B cell (primary cell): ENCODE results near the gene TWF2. TPM values are rescaled to one million over a fixed set of nuclear protein-coding genes. Genes with fewer than 3 reads are reported as not detected.

ENCODE experiments used
- ATAC-seq: fragments of 200-7000 bp; cut with Tn5 transposase; one replicate; pipeline ENCODE4 v1.10.0; 2021; ENCODE audit warnings: low read depth, mild to moderate bottlenecking, moderate number of reproducible peaks, moderate library complexity
- CTCF ChIA-PET: fragments of 350-600 bp; sonication (Branson Sonifier 250); formaldehyde crosslinking; loops from one replicate; lab custom pipeline; 2021; ENCODE audit warnings: antibody characterized with exemption, inconsistent platforms; lab: Charles Lee
- POLR2A ChIA-PET: fragments of 350-600 bp; sonication (Branson Sonifier 250); formaldehyde crosslinking; loops from one replicate; lab custom pipeline; 2021; ENCODE audit warnings: antibody characterized with exemption; lab: Charles Lee
- DNase-seq: peaks from one replicate; pipeline ENCODE4 v3.0.0; 2013
- H2AFZ ChIP-seq: 2 replicates; pipeline ENCODE4 v1.6.1; 2012; ENCODE audit warnings: mild to moderate bottlenecking, low read depth, low read length; ENCODE audit not compliant: insufficient read depth, poor library complexity, severe bottlenecking
- H3K27ac ChIP-seq, 2 donors: 1 replicate in 1 of 2; 2 replicates in 1 of 2; pipeline ENCODE4 v1.5.1; 2012 to 2013; ENCODE audit warnings: low read length in 2 of 2, mild to moderate bottlenecking in 2 of 2, moderate library complexity in 1 of 2
- H3K27me3 ChIP-seq, 4 experiments: fragments of 200-600 bp in 1 of 4; sonication (generic) in 1 of 4; replicated peaks in 1 of 4; 1 replicate in 2 of 4; 2 replicates in 2 of 4; pipeline versions ENCODE4 v1.6.1 to v1.7.0; 2013 to 2016; ENCODE audit warnings: low read length in 3 of 4, mild to moderate bottlenecking in 2 of 4, mixed read lengths in 1 of 4, moderate library complexity in 1 of 4; ENCODE audit not compliant: insufficient read depth in 4 of 4, control insufficient read depth in 3 of 4; ENCODE audit errors: control extremely low read depth in 1 of 4
- H3K36me3 ChIP-seq, 2 experiments: replicated peaks in 1 of 2; 1 replicate in 1 of 2; 2 replicates in 1 of 2; pipeline versions ENCODE4 v1.6.1 to v1.7.1; 2013; ENCODE audit warnings: low read length in 1 of 2; ENCODE audit not compliant: insufficient read depth in 2 of 2, control insufficient read depth in 1 of 2; ENCODE audit errors: control extremely low read depth in 1 of 2, extremely low read depth in 1 of 2
- H3K4me1 ChIP-seq, 2 donors: fragments of 200-600 bp in 1 of 2; sonication (generic) in 1 of 2; 1 replicate in 1 of 2; 2 replicates in 1 of 2; pipeline versions ENCODE4 v1.5.1 to v1.6.1; 2013 to 2017; ENCODE audit warnings: low read length in 2 of 2; ENCODE audit not compliant: control insufficient read depth in 2 of 2, insufficient read depth in 2 of 2
- H3K4me2 ChIP-seq: replicated peaks from 2 replicates; pipeline ENCODE3; 2012; ENCODE audit warnings: mild to moderate bottlenecking, low read depth, low read length; ENCODE audit not compliant: poor library complexity, severe bottlenecking
- H3K4me3 ChIP-seq, 5 experiments: fragments of 200-600 bp in 1 of 5; sonication (generic) in 1 of 5; 1 replicate in 3 of 5; 2 replicates in 2 of 5; pipeline versions ENCODE4 v1.5.1 to v1.7.0; 2011 to 2016; ENCODE audit warnings: low read length in 4 of 5, mild to moderate bottlenecking in 4 of 5, low read depth in 2 of 5, control low read depth in 1 of 5, moderate library complexity in 1 of 5; ENCODE audit not compliant: insufficient read depth in 1 of 5; ENCODE audit errors: control extremely low read depth in 1 of 5, extremely low read depth in 1 of 5
- H3K79me2 ChIP-seq: fragments of 200-600 bp; sonication (generic); one replicate; pipeline ENCODE4 v1.6.0; 2016; ENCODE audit warnings: low read length; ENCODE audit not compliant: control insufficient read depth, insufficient read depth
- H3K9ac ChIP-seq: fragments of 200-600 bp; sonication (generic); 2 replicates; pipeline ENCODE4 v1.6.1; 2017; ENCODE audit warnings: mild to moderate bottlenecking, low read length, moderate library complexity
- H3K9me3 ChIP-seq, 3 donors: one replicate each; pipeline versions ENCODE4 v1.6.1 to v1.7.1; 2013; ENCODE audit warnings: low read length in 2 of 3; ENCODE audit not compliant: control insufficient read depth in 2 of 3, insufficient read depth in 1 of 3; ENCODE audit errors: control extremely low read depth in 1 of 3
- H4K20me1 ChIP-seq: 2 replicates; pipeline ENCODE4 v1.6.0; 2012; ENCODE audit warnings: mild to moderate bottlenecking, low read length; ENCODE audit not compliant: insufficient read depth, control insufficient read depth, poor library complexity, severe bottlenecking
- H3K27ac Mint-ChIP-seq: one replicate; pipeline ENCODE4 v1.8.0; 2021; ENCODE audit warnings: mixed read lengths
- H3K27me3 Mint-ChIP-seq: one replicate; pipeline ENCODE4 v1.8.0; 2021; ENCODE audit warnings: mixed read lengths
- H3K4me1 Mint-ChIP-seq: one replicate; pipeline ENCODE4 v1.8.0; 2021; ENCODE audit warnings: mixed read lengths
- H3K4me3 Mint-ChIP-seq: one replicate; pipeline ENCODE4 v1.8.0; 2021; ENCODE audit warnings: mixed read lengths
- H3K9me3 Mint-ChIP-seq: one replicate; pipeline ENCODE4 v1.8.0; 2022; ENCODE audit warnings: mixed read lengths; ENCODE audit not compliant: insufficient read depth
- EZH2 ChIP-seq: IDR thresholded peaks from 2 replicates; pipeline ENCODE4 v1.6.1; 2012; ENCODE audit warnings: borderline replicate concordance, low read depth, mild to moderate bottlenecking, moderate library complexity, low read length; ENCODE audit not compliant: insufficient read depth, poor library complexity, severe bottlenecking
- WGBS: methylation state at CpG from one replicate; pipeline ENCODE4 v1.1.5; 2013; ENCODE audit warnings: missing lambda C conversion rate; ENCODE audit not compliant: insufficient coverage; 5-methylcytosine and 5-hydroxymethylcytosine counted together
- intact Hi-C: fragments of 100-400 bp; cut with micrococcal nuclease; formaldehyde crosslinking; loops from one replicate; pipeline ENCODE4 v1.10.0; 2022
- polyA plus RNA-seq: library from polyadenylated mRNA; depleted of rRNA; stranded (reverse); fragments of >200 nt; gene quantifications from 2 replicates; pipeline ENCODE4 v1.2.3, GENCODE V29; 2012
- total RNA-seq, 2 donors: library from RNA; stranded (reverse); fragments of 120-200 nt in 1 of 2; gene quantifications; 1 replicate in 1 of 2; 2 replicates in 1 of 2; pipeline versions ENCODE4 v1.2.3 to v1.2.4, GENCODE V29; 2013 to 2022
- TF ChIP-seq, protein P1 (sequence below): fragments of 200-600 bp; IDR thresholded peaks from one replicate; pipeline ENCODE4 v1.8.0; 2022; ENCODE audit warnings: antibody characterized with exemption, mild to moderate bottlenecking

Gene TWF2
- total and polyA plus RNA-seq, 2 donors (not counting 1 experiment from before 2014, with no cell fraction given): 60.3 to 88.2 TPM

DNA sequence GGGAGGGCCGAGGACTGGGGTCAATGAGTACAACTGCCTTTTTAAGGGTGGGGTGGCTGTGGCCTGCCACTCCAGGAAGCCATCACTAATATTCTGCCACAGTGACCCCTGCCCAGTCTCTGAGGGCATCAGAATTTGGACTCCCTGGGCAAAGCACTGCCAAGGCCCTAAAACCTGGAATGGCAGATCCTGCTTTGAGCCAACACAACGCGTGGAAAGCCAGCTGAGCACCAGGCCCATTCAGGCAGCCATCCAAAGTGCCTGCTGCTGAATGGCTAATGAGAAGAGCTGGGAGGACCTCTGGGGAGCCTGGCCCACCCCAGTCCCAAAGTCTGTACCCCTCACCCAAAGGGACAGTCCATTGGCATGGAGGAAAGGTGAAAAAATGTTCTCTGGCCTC lies 5.0 kb downstream of the TWF2 start:
- Mint-ChIP-seq H3K9me3 (no peaks in the 10 kb centered on the region), H3K4me3 (no peak overlapping the region), H3K4me1 (peaks cover 51% of the 10 kb centered on the region), H3K27me3 (no peaks in the 10 kb centered on the region), H3K27ac (no peak overlapping the region)
- ChIA-PET POLR2A (interaction anchor here (0.7 to 1.0 kb wide), 5 partner anchors 9 to 103 kb away, joined by 3 to 11 read pairs (median 4); partner anchors contain the start of genes TLR9 and WDR82), CTCF (interaction anchor here (0.8 to 18.5 kb wide), 6 partner anchors 12 to 233 kb away, joined by 4 to 237 read pairs (median 31); partner anchors contain the start of genes TLR9 and WDR82)
- no peak overlapping the region for H3K9ac ChIP-seq
- peaks cover 29 to 53% of the 10 kb centered on the region in 2 donors for H3K4me1 ChIP-seq
- no peak for ATAC-seq
- no peak overlapping the region for H3K4me3 ChIP-seq
- no peak for TF ChIP-seq EZH2
- TF ChIP-seq, protein P1, sequence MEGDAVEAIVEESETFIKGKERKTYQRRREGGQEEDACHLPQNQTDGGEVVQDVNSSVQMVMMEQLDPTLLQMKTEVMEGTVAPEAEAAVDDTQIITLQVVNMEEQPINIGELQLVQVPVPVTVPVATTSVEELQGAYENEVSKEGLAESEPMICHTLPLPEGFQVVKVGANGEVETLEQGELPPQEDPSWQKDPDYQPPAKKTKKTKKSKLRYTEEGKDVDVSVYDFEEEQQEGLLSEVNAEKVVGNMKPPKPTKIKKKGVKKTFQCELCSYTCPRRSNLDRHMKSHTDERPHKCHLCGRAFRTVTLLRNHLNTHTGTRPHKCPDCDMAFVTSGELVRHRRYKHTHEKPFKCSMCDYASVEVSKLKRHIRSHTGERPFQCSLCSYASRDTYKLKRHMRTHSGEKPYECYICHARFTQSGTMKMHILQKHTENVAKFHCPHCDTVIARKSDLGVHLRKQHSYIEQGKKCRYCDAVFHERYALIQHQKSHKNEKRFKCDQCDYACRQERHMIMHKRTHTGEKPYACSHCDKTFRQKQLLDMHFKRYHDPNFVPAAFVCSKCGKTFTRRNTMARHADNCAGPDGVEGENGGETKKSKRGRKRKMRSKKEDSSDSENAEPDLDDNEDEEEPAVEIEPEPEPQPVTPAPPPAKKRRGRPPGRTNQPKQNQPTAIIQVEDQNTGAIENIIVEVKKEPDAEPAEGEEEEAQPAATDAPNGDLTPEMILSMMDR: no peak
- intact Hi-C loops: no loop called here
- no peak overlapping the region for H2AFZ ChIP-seq
- H3K36me3 ChIP-seq: peaks cover 8 to 70% of the 10 kb centered on the region in 2 experiments
- DNase-seq: no peak
- H3K79me2 ChIP-seq: peaks cover 95% of the 10 kb centered on the region
- peaks cover 81% of the 10 kb centered on the region for H4K20me1 ChIP-seq
- WGBS: 98% methylated on average over 3 of the region's 3 CpGs
- H3K4me2 ChIP-seq: no peak overlapping the region
- no peaks in the 10 kb centered on the region for H3K27me3 ChIP-seq
- H3K9me3 ChIP-seq: no peaks in the 10 kb centered on the region
- H3K27ac ChIP-seq: peak overlapping the region in 1 of 2 donors; percentile 18

DNA sequence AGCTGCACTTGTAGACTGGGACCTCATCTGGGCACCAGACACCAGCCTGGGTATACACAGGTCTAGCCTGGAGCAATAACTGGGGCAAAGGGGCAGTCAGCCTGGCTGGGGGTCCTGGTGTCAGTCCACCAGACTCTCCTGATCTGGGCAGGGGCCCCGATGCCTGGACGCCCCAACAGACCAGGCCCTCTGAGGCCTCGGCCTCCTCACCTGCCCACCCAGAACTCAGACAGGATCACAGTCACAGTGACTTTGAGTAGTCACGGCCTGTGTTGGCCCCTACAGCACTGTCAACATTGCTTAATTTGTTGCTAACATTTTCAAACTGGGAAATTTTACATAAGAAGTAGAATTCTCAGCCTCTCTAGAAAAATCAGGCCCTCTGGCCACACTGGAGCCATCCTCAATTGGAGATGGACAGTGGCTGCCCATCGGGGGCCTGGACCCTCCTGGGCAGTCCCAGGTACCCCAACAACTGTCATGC lies 5.8 kb downstream of the TWF2 start:
- Histone ChIP-seq H3K79me2 (peaks cover 87% of the 10 kb centered on the region), H3K4me3 (no peak overlapping the region), H3K27ac (no peak overlapping the region), H4K20me1 (peaks cover 77% of the 10 kb centered on the region), H3K27me3 (no peaks in the 10 kb centered on the region), H3K36me3 (peaks cover 8 to 78% of the 10 kb centered on the region in 2 experiments), H3K4me1 (peaks cover 26 to 48% of the 10 kb centered on the region in 2 donors), H3K9me3 (no peaks in the 10 kb centered on the region), H3K4me2 (no peak overlapping the region), H2AFZ (no peak overlapping the region), H3K9ac (no peak overlapping the region)
- CTCF ChIA-PET: interaction anchor here (1.3 to 18.5 kb wide), 11 partner anchors 9 to 232 kb away, joined by 4 to 237 read pairs (median 12); partner anchors contain the start of genes TLR9 and WDR82
- POLR2A ChIA-PET: interaction anchor here (0.7 to 2.3 kb wide), 3 partner anchors 11 to 36 kb away, joined by 3 to 11 read pairs (median 9); no protein-coding TSS in a partner anchor
- H3K4me1 Mint-ChIP-seq: peaks cover 46% of the 10 kb centered on the region
- no peak for TF ChIP-seq EZH2
- TF ChIP-seq, protein P1: no peak
- DNase-seq (peak; percentile 9), ATAC-seq (no peak)
- intact Hi-C loops: no loop called here
- WGBS: 96% methylated on average over 4 of the region's 5 CpGs
- H3K27ac Mint-ChIP-seq: no peak overlapping the region
- no peaks in the 10 kb centered on the region for H3K9me3 Mint-ChIP-seq
- no peaks in the 10 kb centered on the region for H3K27me3 Mint-ChIP-seq
- no peak overlapping the region for H3K4me3 Mint-ChIP-seq
